KBM-7 (cell line): ENCODE measurements around the gene LHX2.
"Not testable (repeated sequence)": the region's sequence is repeated elsewhere in the genome, so short reads cannot be mapped to it uniquely, and the experiment has no call there.

Source experiments
- DNase-seq: peaks from one replicate; pipeline ENCODE4 v3.0.0-alpha.2; 2015
- in situ Hi-C: fragments of 300-500 bp; cut with MboI; formaldehyde crosslinking; loops from 2 replicates; pipeline ENCODE4 v1.14.3; 2020; ENCODE audit warnings: low sequenced_read_pairs, low pct_unique_long_range_greater_than_20kb, mixed read lengths

LHX2 gene, protein sequence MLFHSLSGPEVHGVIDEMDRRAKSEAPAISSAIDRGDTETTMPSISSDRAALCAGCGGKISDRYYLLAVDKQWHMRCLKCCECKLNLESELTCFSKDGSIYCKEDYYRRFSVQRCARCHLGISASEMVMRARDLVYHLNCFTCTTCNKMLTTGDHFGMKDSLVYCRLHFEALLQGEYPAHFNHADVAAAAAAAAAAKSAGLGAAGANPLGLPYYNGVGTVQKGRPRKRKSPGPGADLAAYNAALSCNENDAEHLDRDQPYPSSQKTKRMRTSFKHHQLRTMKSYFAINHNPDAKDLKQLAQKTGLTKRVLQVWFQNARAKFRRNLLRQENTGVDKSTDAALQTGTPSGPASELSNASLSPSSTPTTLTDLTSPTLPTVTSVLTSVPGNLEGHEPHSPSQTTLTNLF

DNA sequence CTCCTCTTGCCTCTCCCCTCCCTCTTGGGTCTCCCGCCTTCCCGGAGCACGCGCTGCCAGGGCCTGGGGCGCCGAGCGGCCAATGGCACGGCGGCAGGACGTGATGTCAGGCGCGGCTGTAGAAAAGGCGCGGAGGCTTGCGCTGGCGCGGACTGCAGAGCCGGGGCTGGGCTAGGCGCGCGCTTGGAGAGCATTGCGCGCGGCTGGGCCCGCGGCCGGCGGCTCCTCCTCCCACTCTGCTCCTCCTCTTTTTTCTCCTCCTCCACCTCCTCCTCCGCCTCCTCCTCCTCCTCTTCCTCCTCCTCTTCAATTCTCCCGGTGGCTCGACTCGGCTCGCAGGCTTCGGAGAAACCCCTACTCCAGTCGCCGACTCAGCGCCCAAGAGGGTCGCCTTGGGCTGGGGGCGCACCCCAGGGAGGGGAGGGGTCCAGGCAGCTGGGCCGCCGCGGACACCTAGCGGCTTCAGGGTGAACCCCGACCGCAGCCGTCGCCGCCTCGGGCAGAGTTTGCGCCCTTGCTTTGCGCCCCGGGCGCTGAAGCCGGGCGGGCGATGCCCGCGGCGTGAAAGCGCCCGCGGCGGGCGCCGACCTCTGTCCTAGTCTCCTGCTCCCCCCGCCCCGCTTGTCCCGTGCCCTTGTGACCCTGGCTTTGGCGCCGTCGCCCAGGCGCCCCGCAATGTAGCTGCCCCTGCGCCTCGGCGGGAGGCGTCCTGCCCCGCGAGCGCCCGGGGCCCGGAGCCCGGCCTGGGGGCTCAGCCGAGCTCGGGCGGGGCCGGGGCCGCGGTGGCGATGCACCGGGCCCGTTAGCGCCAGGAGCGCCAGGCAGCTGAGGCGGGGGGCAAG is at the start of gene LHX2:
LHX2 (plus strand) TSS at position 309 of the 842 bp plus-strand sequence. CDS start 581 bp downstream, outside the sequence.
- DNase-seq = peak; percentile 68
- in situ Hi-C loops = no loop called here

DNA sequence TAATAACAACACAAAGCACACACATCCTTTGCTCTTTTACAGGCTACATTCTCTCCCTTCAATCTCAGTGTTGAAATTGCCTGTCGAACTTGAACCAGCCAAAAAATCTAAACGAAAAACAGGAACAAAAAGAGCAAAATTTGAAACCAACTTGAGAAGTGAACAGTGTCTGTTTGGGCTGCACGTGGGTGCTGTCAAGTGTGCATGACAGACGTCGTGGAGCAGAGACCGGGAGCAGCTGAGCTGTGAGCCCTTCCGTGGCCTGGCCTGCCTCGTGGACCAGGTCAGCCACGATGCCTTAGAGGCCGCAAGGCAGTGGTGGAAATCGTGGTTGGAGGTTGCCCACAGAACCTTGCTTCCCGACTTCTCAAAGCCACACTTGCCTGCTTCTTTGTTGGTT is 46.8 kb upstream of the LHX2 start:
- no peak for DNase-seq
- in situ Hi-C loops = no loop called here

DNA sequence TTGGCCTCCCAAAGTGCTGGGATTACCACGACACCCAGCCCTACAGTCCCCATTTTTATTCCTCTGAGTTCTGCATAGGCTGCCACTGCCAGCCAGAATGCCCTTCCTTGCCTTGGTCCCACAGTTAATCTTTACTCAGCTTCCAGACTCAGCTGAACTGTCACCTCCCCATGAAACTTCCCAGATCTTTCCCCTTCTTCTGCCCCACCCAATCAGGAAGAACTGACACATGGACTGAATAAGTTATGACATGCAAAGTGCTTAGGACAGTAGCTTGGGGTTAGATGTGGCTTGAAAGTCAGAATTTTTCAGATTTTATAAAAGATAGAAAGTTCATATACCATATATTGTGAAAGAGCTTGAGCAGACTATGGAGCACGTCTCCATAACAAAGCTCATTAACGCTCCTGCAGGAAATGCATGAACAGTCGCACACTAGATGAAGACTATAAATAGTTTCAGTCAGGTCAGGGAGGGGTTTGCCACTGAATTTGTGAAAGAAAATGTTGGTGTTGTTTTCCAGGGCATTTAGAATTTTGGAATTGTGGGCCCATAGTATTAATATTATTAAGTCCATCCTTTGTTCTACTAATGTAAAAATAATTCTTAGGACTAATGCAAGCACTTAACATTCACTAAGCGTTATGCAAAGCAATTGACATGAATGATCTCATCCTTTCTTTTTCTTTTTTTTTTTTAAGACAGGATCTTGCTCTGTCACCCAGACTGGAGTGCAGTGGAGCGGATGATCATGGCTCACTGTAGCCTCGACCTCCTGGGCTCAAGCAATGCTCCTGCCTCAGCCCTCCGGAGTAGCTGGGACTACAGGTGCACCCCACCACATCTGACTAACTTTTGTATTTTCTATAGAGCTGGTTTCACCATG is 45.5 kb upstream of the LHX2 start:
- DNase-seq = no peak
- in situ Hi-C loops = no loop called here

- in situ Hi-C loops = no loop called here
- DNase-seq = no peak
Observed at GRCh38 chr9:123967323-123967722, 44.2 kb upstream of the LHX2 start.

GRCh38 chr9:123972618-123973017 is 39.0 kb upstream of the LHX2 start:
- DNase-seq = no peak
- in situ Hi-C loops = no loop called here

DNA sequence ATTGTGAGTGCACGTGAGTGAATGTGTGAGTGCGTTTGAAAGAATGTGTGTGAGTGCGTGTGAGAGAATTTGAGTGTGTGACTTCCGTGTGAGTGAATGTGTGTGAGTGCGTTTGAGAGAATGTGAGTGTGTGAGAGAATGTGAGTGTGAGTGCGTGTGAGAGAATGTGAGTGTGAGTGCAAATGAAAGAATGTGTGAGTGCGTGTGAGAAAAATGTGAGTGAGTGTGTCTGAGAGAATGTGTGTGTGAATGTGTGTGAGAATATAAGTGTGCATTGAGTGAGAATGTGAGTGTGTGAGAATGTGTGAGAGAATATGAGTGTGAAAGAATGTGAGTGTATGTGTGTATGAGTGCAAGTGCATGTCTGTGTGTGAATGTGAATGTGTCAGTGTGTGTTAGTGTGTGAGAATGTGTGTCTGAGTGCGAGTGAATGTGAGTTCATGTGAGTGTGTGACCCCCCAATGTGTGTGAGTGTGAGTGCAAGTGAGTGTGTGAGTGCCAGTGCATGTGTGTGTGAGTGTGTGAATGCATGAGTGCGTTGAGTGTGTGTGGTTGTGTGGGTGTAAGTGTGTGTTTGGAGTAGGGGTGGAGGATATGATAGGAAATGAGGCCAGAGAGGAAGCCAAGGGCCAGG is 37.9 kb upstream of the LHX2 start:
- no peak for DNase-seq
- in situ Hi-C loops = no loop called here

GRCh38 chr9:123974471-123974870 is 37.1 kb upstream of the LHX2 start:
- no peak for DNase-seq

GRCh38 chr9:123975871-123976270 is 35.7 kb upstream of the LHX2 start:
- DNase-seq = no peak
- in situ Hi-C loops = no loop called here

More at GRCh38 chr9:123974471-123974870, 37.1 kb upstream of the LHX2 start:
- in situ Hi-C loops = no loop called here

DNA sequence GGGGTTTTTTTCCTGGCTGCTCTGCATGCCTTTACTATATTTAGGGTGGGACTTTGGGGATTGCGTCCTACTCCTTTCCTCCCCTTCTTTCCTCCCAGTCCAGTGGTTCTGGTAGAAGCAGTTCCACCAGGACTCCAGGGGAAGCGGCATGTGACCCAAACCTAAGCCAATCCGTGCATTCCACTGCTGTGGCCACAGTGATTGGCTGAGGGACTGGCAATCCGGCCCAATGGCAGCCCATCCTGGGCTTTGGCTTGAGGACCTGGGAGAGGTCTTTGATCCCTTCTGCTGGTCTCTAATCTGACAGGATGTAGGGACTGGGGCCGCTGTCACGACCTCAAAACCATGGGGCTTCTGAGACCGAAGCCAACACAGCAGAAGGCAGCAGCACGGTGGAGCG is 35.0 kb upstream of the LHX2 start:
- in situ Hi-C loops, DNase-seq: not testable (repeated sequence)

DNA sequence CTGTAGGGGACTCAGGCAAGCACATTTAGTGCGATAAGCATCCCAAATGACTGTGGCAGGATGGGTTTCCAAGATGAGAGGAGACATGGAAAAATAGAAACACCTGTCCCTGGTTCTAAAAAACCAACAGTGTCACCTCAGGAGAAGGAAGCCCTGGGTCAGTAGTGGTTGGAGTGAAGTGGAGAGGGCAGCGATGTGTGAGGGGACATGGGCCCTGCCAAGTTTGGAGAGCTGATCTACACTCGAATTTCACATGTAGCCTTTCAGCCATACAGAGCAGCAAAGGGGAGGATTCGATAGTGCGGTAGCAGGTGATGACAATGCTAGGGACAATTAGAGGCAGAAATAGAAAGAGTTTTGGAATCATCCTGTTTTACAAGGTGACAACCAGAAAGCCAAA is 32.6 kb upstream of the LHX2 start:
- DNase-seq = no peak
- in situ Hi-C loops = no loop called here

DNA sequence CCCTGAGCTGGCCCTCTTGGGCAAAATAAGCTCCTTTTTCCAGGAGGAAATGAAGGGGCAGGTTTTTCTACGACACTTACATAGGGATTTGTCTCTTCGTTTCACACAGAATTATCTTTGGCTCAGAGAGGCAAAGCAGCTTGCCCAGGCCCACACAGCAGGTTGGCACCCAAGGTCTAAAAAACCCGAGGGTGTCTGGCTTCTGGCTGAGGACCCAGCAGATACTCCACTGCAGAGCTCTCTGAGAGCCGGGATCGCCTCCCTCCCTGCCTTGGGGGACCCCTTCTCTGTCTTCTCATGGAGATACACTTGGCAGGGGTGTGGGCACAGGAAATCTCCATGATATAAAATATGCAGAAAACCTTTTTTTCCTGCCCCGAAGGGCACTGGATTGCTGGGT is 29.0 kb upstream of the LHX2 start:
- in situ Hi-C loops = no loop called here
- no peak for DNase-seq

DNA sequence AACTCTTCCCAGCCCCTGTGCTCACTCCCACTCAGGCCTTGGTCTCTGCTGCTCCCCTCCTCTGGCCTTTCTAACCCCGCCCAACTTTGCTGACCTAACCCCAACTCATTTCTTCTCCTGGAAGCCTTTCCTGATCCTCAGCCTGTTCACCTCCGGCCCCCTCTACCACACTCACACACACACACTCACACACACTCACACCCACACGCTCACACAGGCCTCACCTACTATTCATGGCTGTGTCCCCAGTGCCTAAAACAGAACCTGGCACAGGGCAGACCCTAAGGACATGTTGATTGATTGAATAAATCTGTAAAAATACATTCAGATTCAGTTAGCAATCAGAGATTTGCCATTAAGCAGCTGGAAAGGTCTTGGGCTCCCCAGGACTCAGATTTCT is 28.5 kb upstream of the LHX2 start:
- in situ Hi-C loops = no loop called here
- DNase-seq = no peak

GRCh38 chr9:123984802-123985201 is 26.8 kb upstream of the LHX2 start:
- in situ Hi-C loops = no loop called here
- no peak for DNase-seq

- in situ Hi-C loops = no loop called here
Observed at GRCh38 chr9:123985869-123986268, 25.7 kb upstream of the LHX2 start.

GRCh38 chr9:123990427-123990826 is 21.1 kb upstream of the LHX2 start:
- in situ Hi-C loops = no loop called here
- no peak for DNase-seq

More at GRCh38 chr9:123985869-123986268, 25.7 kb upstream of the LHX2 start:
- DNase-seq = no peak

DNA sequence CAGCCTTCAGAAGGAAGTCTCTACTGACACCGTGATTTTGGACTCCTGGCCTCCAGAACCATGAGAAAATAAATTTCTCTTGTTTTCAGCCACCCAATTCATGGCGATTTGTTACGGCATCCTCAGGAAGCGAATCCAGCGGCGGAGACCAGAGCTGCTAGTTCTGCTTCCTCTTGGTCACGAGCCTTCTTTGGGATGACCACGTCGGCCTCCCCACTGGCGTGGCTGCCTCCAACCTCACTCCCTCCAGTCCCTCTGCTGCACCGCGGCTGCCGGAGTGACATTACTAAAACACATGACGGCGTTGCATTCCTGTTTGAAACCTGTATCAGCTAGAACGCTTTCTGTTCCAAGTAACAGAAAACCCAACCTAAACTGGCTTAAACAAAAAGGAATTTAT is 18.9 kb upstream of the LHX2 start:
- DNase-seq, in situ Hi-C loops: not testable (repeated sequence)

- in situ Hi-C loops = no loop called here
- DNase-seq = no peak
Observed at GRCh38 chr9:123996731-123997421, 14.7 kb upstream of the LHX2 start.

GRCh38 chr9:123997665-123998277 is 13.8 kb upstream of the LHX2 start:
- in situ Hi-C loops = no loop called here
- DNase-seq = peak; percentile 70
